K562 (cell line): ENCODE data around the gene IDUA. TPM values are rescaled to one million over a fixed set of nuclear protein-coding genes. Genes with fewer than 3 reads are reported as not detected.

Source experiments
- CC2D1A ChIP-seq: fragments of 450-650 bp; IDR thresholded peaks from 2 replicates; pipeline ENCODE4 v1.6.1; 2017; ENCODE audit warnings: mild to moderate bottlenecking
- CREBBP ChIP-seq: IDR thresholded peaks from one replicate; pipeline ENCODE4 v1.6.1; 2012; ENCODE audit warnings: low read depth, mild to moderate bottlenecking, control low read depth, inconsistent platforms, low read length
- DMBX1 ChIP-seq: fragments of 250-450 bp; sonication (Bioruptor Pico); IDR thresholded peaks from 2 replicates; pipeline ENCODE4 v1.8.0; 2022; ENCODE audit warnings: inconsistent platforms, mild to moderate bottlenecking, moderate library complexity, borderline replicate concordance
- GABPB2 ChIP-seq: fragments of 250-450 bp; sonication (Bioruptor Pico); conservative IDR thresholded peaks from 2 replicates; pipeline ENCODE4 v1.5.1; 2021; ENCODE audit warnings: mild to moderate bottlenecking
- HIVEP1 ChIP-seq: fragments of 250-450 bp; sonication (Bioruptor Pico); IDR thresholded peaks from 2 replicates; pipeline ENCODE4 v1.4.0; 2020; ENCODE audit warnings: mild to moderate bottlenecking
- OTX1 ChIP-seq: fragments of 450-650 bp; formaldehyde crosslinking; IDR thresholded peaks from 2 replicates; pipeline ENCODE4 v1.4.0; 2022; ENCODE audit warnings: mild to moderate bottlenecking
- RB1 ChIP-seq: fragments of 450-650 bp; IDR thresholded peaks from 2 replicates; pipeline ENCODE4 v1.6.1; 2017; ENCODE audit warnings: low read depth, mild to moderate bottlenecking
- RHOXF2B ChIP-seq: fragments of 250-450 bp; sonication (Bioruptor Pico); conservative IDR thresholded peaks from 2 replicates; pipeline ENCODE4 v1.5.1; 2021
- SMC3 ChIP-seq: conservative IDR thresholded peaks from 2 replicates; pipeline ENCODE4 v1.6.1; 2011; ENCODE audit warnings: low read depth, low read length, improper control_type of control experiment; ENCODE audit not compliant: insufficient read depth
- SNRNP70 ChIP-seq: fragments of 200-400 bp; formaldehyde crosslinking; optimal IDR thresholded peaks from 2 replicates; pipeline ENCODE3; 2017; ENCODE audit warnings: low read depth, low read length
- ZKSCAN3 ChIP-seq: fragments of 250-450 bp; sonication (Bioruptor Pico); IDR thresholded peaks from 2 replicates; pipeline ENCODE4 v1.4.0; 2020
- ZNF444 ChIP-seq: fragments of 250-450 bp; sonication (Bioruptor Pico); IDR thresholded peaks from 2 replicates; pipeline ENCODE4 v1.4.0; 2020; ENCODE audit warnings: mild to moderate bottlenecking, moderate library complexity
- ZNF561 ChIP-seq: fragments of 450-650 bp; formaldehyde crosslinking; conservative IDR thresholded peaks from 2 replicates; pipeline ENCODE4 v1.4.0; 2020; ENCODE audit warnings: mild to moderate bottlenecking, moderate library complexity
- ZNF717 ChIP-seq: fragments of 250-450 bp; sonication (Bioruptor Pico); IDR thresholded peaks from 2 replicates; pipeline ENCODE4 v1.5.0; 2021
- polyA plus RNA-seq, 8 experiments: library from polyadenylated mRNA; depleted of rRNA in 4 of 8; stranded (reverse) in 5 of 8; unstranded in 3 of 8; fragments of >200 nt; fragmentation: Nextera tagmentation in 2 of 8; fragmentation: Illumina TruSeq in 1 of 8; extraction: Ambion mirVana in 2 of 8; extraction: Trizol in 1 of 8; gene quantifications; 2 replicates each; pipeline versions ENCODE4 v1.2.1 to v1.2.3, GENCODE V29; 2011 to 2014; ENCODE audit warnings: inconsistent platforms in 1 of 8, missing spikeins in 1 of 8
- total RNA-seq, 7 experiments: library from RNA; depleted of rRNA in 6 of 7; stranded (reverse); fragments of >200 nt in 6 of 7; fragmentation: Illumina TruSeq in 2 of 7; extraction: Trizol in 2 of 7; gene quantifications; 2 replicates each; pipeline versions ENCODE4 v1.2.1 to v1.2.3, GENCODE V29; 2011 to 2021; ENCODE audit warnings: low replicate concordance in 1 of 7
- TF ChIP-seq, protein P1 (sequence below): fragments of 450-650 bp; IDR thresholded peaks from 2 replicates; pipeline ENCODE4 v1.6.1; 2016; ENCODE audit warnings: missing biosample characterization, missing genetic modification characterization
- TF ChIP-seq, protein P2 (sequence below): fragments of 450-650 bp; IDR thresholded peaks from 2 replicates; pipeline ENCODE4 v1.7.1; 2018; ENCODE audit warnings: mild to moderate bottlenecking, low read depth; ENCODE audit not compliant: partially characterized antibody
- TF ChIP-seq, protein P3 (sequence below): fragments of 450-650 bp; formaldehyde crosslinking; IDR thresholded peaks from 2 replicates; pipeline ENCODE4 v1.4.0; 2022; ENCODE audit warnings: missing genetic modification characterization
- TF ChIP-seq, protein P4 (sequence below), 2 experiments: fragments of 200-800 bp in 1 of 2; sonication (Bioruptor generic) in 1 of 2; sonication (generic) in 1 of 2; formaldehyde crosslinking in 1 of 2; IDR thresholded peaks in 1 of 2; conservative IDR thresholded peaks in 1 of 2; 2 replicates each; pipeline versions ENCODE4 v1.5.0 to v1.6.1; 2016 to 2020; ENCODE audit warnings: missing compliant biosample characterization in 1 of 2, missing genetic modification characterization in 1 of 2, missing genetic modification reagents in 1 of 2
- TF ChIP-seq, protein P5 (sequence below): fragments of 250-450 bp; sonication (Bioruptor Pico); IDR thresholded peaks from 2 replicates; pipeline ENCODE4 v1.4.0; 2020; ENCODE audit warnings: mild to moderate bottlenecking, moderate library complexity

The IDUA gene
- total and polyA plus RNA-seq, 9 of the 15 experiments (the other 6 are each of a cell fraction or from before 2014, with no cell fraction given), result 0.04 to 16.1 (median 1.2) TPM

DNA sequence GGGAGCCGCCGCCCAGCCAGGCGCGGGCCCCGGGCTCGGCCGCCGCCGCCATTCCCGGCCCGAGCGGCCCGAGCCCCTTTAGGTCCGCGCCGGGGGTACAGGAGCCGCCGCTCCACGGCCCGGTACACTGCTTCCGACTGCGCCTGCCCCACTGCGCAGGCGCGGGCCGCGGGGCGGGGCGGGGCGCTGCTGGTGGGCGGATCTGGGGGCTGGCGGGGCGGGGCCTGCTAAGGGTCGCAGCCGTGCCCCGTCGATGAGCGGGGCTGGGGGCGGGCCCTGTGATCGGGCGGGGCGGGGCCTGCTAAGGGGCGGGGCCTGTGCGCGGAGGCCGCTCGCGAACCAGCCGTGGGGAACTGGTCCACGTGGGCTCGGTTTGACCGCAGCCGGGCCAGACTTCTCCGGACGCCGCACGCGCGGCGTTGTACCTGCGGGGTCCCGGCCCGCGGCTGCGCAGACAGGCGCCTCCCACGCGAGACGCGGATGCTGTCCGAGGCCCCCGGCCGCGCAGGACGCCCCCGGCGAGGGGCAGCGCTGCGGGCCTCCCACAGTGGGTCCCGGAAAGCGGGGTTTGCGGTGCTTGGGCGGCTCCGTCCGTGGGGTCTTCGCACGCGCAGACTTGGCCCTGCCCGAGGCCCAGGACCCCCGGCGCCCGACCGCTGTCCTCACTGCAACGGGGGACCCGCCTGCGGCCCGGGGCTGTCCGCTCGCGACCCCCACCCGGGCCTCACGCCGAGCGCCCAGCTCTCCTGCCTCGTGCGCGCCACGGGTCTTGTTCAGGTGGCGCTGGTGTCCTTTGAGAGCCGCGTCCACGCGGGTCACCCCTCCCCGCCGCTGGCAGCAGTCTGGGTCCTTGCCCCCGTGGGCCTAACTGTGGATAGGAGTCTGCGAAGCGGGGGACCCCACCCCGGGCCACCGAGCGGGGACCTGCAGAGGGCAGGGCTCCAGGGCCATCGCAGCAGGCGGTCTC lies 13.1 kb upstream of the IDUA start, which contains the start of gene DGKQ (continued):
- TF ChIP-seq ZNF444 (CRISPR knock-in tag) (no peak), ZNF561 (CRISPR knock-in tag) (no peak), RB1 (no peak), ZNF717 (CRISPR knock-in tag) (no peak), SNRNP70 (no peak), SMC3 (no peak), OTX1 (CRISPR knock-in tag) (no peak), CREBBP (no peak), ZKSCAN3 (no peak), DMBX1 (CRISPR knock-in tag) (0 out of 2 replicates have a peak, but pooled peaks have one; percentile 21), CC2D1A (no peak), HIVEP1 (CRISPR knock-in tag) (no peak), GABPB2 (no peak), RHOXF2B (CRISPR knock-in tag) (no peak)
- TF ChIP-seq, protein P1, sequence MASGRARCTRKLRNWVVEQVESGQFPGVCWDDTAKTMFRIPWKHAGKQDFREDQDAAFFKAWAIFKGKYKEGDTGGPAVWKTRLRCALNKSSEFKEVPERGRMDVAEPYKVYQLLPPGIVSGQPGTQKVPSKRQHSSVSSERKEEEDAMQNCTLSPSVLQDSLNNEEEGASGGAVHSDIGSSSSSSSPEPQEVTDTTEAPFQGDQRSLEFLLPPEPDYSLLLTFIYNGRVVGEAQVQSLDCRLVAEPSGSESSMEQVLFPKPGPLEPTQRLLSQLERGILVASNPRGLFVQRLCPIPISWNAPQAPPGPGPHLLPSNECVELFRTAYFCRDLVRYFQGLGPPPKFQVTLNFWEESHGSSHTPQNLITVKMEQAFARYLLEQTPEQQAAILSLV (tag), result no peak
- TF ChIP-seq, protein P2, sequence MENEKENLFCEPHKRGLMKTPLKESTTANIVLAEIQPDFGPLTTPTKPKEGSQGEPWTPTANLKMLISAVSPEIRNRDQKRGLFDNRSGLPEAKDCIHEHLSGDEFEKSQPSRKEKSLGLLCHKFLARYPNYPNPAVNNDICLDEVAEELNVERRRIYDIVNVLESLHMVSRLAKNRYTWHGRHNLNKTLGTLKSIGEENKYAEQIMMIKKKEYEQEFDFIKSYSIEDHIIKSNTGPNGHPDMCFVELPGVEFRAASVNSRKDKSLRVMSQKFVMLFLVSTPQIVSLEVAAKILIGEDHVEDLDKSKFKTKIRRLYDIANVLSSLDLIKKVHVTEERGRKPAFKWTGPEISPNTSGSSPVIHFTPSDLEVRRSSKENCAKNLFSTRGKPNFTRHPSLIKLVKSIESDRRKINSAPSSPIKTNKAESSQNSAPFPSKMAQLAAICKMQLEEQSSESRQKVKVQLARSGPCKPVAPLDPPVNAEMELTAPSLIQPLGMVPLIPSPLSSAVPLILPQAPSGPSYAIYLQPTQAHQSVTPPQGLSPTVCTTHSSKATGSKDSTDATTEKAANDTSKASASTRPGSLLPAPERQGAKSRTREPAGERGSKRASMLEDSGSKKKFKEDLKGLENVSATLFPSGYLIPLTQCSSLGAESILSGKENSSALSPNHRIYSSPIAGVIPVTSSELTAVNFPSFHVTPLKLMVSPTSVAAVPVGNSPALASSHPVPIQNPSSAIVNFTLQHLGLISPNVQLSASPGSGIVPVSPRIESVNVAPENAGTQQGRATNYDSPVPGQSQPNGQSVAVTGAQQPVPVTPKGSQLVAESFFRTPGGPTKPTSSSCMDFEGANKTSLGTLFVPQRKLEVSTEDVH, result no peak
- TF ChIP-seq, protein P3, sequence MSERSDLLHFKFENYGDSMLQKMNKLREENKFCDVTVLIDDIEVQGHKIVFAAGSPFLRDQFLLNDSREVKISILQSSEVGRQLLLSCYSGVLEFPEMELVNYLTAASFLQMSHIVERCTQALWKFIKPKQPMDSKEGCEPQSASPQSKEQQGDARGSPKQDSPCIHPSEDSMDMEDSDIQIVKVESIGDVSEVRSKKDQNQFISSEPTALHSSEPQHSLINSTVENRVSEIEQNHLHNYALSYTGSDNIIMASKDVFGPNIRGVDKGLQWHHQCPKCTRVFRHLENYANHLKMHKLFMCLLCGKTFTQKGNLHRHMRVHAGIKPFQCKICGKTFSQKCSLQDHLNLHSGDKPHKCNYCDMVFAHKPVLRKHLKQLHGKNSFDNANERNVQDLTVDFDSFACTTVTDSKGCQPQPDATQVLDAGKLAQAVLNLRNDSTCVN, result no peak
- TF ChIP-seq, protein P4, sequence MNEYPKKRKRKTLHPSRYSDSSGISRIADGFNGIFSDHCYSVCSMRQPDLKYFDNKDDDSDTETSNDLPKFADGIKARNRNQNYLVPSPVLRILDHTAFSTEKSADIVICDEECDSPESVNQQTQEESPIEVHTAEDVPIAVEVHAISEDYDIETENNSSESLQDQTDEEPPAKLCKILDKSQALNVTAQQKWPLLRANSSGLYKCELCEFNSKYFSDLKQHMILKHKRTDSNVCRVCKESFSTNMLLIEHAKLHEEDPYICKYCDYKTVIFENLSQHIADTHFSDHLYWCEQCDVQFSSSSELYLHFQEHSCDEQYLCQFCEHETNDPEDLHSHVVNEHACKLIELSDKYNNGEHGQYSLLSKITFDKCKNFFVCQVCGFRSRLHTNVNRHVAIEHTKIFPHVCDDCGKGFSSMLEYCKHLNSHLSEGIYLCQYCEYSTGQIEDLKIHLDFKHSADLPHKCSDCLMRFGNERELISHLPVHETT (CRISPR knock-in tag; conservative IDR thresholded peaks at IDR 0.05 in 1 of 2, IDR thresholded peaks at IDR 0.05 in 1 of 2), result 0 out of 4 replicates have a peak, but pooled peaks of 1 of the 2 experiments have one; percentile 28
- TF ChIP-seq, protein P5, sequence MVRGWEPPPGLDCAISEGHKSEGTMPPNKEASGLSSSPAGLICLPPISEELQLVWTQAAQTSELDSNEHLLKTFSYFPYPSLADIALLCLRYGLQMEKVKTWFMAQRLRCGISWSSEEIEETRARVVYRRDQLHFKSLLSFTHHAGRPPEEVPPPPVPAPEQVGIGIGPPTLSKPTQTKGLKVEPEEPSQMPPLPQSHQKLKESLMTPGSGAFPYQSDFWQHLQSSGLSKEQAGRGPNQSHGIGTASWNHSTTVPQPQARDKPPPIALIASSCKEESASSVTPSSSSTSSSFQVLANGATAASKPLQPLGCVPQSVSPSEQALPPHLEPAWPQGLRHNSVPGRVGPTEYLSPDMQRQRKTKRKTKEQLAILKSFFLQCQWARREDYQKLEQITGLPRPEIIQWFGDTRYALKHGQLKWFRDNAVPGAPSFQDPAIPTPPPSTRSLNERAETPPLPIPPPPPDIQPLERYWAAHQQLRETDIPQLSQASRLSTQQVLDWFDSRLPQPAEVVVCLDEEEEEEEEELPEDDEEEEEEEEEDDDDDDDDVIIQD, result no peak
